HG02840 (cell line): ENCODE data around the gene USP48.
"Not testable (repeated sequence)": the region's sequence is repeated elsewhere in the genome, so short reads cannot be mapped to it uniquely, and the experiment has no call there.

Experiments used
- ATAC-seq: cut with Tn5 transposase; IDR thresholded peaks from one replicate; pipeline ENCODE4 v1.9.1; 2021; ENCODE audit warnings: mild to moderate bottlenecking, moderate library complexity, moderate number of reproducible peaks; ENCODE audit not compliant: unreplicated experiment, low FRiP score

USP48 gene

GRCh38 chr1:21703318-21703963, 79.5 kb downstream of the USP48 start:
- no peak for ATAC-seq

DNA sequence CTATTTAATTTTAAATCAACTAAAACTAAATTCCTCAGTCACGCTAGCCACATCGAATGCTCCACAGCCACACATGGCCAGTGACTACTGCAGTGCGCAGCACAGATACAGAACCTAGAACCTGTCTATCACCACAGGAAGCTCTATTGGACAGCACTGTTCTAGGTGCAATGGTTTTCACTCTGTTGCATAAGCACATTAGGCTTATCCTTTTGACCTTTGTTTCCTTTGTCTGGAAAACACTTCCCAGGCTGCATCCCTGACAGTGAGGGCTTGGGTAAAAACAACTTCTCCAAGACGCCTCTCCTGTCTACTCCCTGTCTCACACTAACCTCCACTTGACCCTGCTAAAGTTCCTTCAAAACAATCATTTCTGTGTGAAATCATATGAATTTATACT, 80.2 kb downstream of the USP48 start:
- ATAC-seq = no peak

- ATAC-seq = no peak
These were observed 81.5 kb downstream of the USP48 start for GRCh38 chr1:21701401-21701800.

DNA sequence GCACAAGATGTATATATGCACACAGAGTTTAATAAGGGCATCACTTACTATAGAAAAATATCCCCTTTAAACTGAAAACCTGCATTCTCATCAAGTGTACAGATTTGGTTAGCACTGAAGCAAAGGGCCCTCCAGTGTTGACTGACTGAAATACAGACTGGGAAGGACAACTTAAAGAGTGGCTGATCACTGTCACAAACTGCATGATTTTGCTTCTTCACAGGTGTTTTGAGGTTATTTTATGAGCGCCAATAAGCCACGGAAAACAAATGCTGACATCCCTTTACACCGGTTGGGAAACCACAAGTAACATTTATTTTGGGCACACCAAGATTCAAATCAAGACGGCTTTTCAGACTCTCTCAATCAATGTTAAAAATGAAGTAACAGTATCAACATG, 82.9 kb downstream of the USP48 start:
- no peak for ATAC-seq

- ATAC-seq = no peak
These were observed 86.0 kb downstream of the USP48 start for GRCh38 chr1:21696931-21697330.

GRCh38 chr1:21693732-21694131, 89.2 kb downstream of the USP48 start:
- ATAC-seq = no peak

GRCh38 chr1:21691739-21692138, 91.2 kb downstream of the USP48 start:
- ATAC-seq = no peak

DNA sequence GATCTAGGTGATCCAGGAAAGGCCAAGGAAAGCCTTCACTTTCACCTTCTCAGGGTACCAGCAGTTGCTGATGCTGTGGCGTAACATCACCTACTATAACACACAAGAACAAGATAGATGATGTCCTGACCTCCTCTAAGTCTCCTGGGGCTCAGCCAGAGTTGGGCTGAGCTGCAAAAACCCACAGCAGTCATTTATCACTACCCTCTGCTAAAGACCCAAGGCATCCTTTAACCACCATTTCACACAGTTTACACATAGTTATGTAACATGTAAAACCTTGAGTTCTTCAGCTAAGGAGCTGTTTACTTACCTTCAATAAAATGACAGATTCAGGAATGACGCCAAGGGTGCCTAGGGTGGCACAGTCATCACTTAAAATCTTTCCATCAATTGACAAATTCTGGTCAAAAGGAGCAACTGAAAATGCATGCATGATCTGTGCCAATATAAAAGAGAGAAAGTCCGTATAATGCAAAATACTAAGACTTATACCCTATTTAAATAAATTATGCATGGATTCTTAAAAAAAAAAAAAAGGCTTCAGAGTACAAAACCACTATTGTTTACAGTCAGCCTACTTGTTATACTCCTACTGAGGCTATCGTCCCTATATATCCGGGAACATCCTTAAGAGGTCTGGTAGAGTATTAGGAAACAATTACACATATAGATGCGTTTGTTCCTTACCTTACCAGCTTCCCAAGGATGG, 93.1 kb downstream of the USP48 start:
- no peak for ATAC-seq

DNA sequence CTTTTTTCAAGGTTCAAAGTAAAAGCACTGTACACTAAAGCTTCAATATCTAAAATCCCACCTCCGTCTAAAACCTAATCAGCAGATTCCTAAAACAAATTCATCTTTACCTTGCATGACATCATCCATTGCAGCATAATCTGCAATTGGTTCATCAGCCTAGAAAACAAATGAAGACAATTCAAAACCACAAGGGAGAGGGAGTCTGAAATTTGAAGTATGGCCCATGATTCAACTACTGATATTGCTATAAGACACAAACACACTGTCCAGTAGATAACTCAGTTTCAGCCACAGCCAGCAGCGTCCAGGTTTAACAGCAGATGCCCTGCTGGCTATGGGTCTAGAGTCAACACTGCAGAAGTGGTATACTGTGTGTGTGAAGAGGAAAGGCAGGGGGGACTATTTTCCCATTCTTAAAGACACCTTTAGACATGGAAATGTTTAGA, 95.8 kb downstream of the USP48 start:
- ATAC-seq = no peak

DNA sequence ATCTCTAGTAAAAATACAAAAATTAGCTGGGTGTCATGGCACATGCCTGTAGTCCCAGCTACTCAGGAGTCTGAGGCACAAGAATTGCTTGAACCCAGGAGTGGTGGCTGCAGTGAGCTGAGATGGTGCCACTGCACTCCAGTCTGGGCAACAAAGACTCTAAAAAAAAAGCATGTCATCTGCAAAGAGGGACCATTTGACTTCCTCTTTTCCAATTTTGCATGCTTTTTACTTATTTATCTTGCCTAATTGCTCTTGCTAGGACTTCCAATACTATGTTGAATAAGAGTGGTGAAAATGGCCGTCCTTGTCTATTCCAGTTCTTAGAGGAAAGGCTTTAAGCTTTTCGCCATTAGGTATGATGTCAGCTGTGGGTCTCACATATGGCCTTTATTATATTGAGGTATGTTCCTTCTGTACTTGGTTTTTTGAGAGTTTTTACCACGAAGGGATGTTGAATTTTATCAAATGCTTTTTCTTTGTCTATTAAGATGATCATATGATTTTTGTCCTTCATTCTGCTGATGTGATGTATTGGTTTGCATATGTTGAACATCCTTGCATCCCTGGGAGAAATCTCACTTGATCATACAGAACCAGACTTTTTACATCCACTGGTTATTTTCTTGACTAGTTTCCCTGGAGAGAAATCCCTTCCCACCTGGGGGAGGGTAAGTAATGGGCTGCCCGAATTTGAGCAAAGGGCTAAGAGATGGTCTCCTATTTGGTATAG, 96.8 kb downstream of the USP48 start:
- no peak for ATAC-seq

DNA sequence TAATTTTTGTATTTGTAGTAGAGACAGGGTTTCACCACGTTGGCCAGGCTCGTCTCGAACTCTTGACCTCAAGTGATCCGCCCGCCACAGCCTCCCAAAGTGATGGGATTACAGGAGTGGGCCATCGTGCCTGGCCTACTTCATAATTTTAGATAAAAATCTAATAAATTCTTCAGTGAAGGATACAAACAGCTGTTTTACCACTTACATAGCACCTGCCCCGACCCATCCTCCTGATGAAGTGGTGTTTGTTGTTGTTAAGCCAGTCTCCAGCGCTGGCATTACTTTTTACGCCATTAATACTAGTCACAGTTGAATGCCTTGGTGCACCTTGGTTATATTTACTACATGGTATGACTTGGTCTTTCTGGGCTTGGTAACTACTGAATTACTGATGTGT, 101.5 kb downstream of the USP48 start:
- ATAC-seq = no peak

DNA sequence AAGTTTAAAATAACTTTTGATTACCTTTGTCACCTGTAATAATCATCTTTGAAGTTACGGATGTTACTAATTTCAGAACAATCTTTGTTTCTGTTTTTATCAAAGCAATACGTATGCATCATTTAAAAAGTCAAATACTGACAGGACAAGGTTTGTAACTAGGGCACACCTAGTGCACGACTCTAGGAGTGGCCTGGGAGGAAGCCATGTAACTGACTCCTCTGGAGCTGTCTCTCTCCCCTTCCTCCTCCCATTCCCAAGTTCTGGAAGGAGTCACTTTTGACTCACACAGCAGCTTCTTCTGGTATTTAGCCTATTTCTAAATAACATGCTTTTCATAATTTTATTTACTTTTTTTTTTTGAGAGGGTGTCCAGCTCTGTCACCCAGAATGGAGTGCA, 102.0 kb downstream of the USP48 start:
- no peak for ATAC-seq

DNA sequence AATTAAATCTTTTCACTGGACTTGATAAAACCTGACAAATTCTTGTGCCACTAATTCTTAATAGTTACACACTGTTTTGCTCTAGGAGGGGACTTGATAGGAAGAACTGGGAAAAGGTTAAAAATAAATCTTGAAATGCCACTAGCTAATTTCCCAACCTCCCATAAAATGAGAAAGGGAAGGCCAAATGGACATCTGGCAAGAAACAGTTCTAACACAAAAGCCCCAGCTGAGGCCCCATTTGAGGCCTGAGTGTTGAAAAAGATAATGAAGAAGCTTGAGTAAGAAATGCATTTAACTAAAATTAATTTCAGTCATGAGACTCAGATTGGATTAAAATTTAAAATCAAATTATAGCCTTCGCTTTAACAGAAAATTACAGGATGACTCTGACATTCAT, 102.6 kb downstream of the USP48 start:
- no peak for ATAC-seq

DNA sequence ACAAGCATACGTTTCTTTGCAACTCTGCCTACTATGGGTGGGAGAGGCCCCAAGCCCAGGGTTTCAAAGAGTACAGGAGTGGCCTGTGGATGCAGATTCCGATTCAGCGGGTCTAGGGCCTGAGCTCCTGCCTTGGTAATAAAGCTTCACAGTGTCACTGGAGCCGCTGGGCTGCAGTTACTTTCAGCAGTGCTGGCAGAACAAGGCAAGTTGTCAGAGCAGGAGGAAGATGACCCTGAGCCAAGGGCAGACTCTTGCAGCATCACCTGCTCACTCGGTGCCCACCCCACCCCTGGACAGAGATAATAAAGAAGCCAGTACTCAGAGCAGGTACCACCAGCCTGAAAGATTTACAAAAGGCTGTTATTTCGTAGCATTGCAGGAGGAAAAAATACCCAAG, 105.8 kb downstream of the USP48 start:
- ATAC-seq = no peak

GRCh38 chr1:21674957-21675356, 108.0 kb downstream of the USP48 start:
- ATAC-seq = no peak

- not testable (repeated sequence) for ATAC-seq
These were observed 109.1 kb downstream of the USP48 start for GRCh38 chr1:21673853-21674252.

GRCh38 chr1:21673277-21673780, 109.6 kb downstream of the USP48 start:
- ATAC-seq = no peak

- ATAC-seq = no peak
These were observed 110.3 kb downstream of the USP48 start for GRCh38 chr1:21672478-21673276.

GRCh38 chr1:21671915-21672314, 111.0 kb downstream of the USP48 start:
- ATAC-seq = no peak
